ENCODE data around the gene IL17B.

GRCh38 chr5:149428032-149428431 lies 48.9 kb upstream of the IL17B start:
- TF ChIP-seq POLR2A (IDR thresholded peaks at IDR 0.05) (no peak), CTCF (IDR thresholded peaks at IDR 0.05) (no peak)
